ENCODE data around the gene KRTAP6-2.

GRCh38 chr21:30552782-30553181 lies 45.9 kb downstream of the KRTAP6-2 start:
- TF ChIP-seq TAF1 (IDR thresholded peaks at IDR 0.05; ENCODE audit: borderline replicate concordance, low read depth, low read length) (no peak), POLR2A (IDR thresholded peaks at IDR 0.05; ENCODE audit: low read depth, low read length) (no peak), POLR2AphosphoS5 (IDR thresholded peaks at IDR 0.05; ENCODE audit: low read depth, low read length) (no peak)
